Heart right ventricle (tissue), 16 donors: Measurements from ENCODE around the gene DPF3. TPM values are rescaled to one million over a fixed set of nuclear protein-coding genes. Genes with fewer than 3 reads are reported as not detected.

Source experiments
- ATAC-seq, 8 donors: fragments of 200-7000 bp; cut with Tn5 transposase; one replicate each; pipeline ENCODE4 v1.9.1; 2020; ENCODE audit warnings: mild to moderate bottlenecking in 8 of 8, moderate library complexity in 8 of 8, moderate number of reproducible peaks in 1 of 8
- DNase-seq, 2 donors: peaks; one replicate each; pipeline ENCODE4 v3.0.0-alpha.2; 2020
- H3K27ac ChIP-seq, 10 donors: fragments of 200-600 bp; sonication (generic) in 2 of 10; one replicate each; pipeline versions ENCODE4 v1.5.0 to v1.8.0; 2020 to 2022; ENCODE audit warnings: mild to moderate bottlenecking in 3 of 10
- H3K27me3 ChIP-seq, 7 donors: fragments of 200-600 bp; one replicate each; pipeline ENCODE4 v1.8.0; 2021 to 2022; ENCODE audit warnings: mild to moderate bottlenecking in 2 of 7
- H3K36me3 ChIP-seq, 9 donors: fragments of 200-600 bp; sonication (generic) in 1 of 9; one replicate each; pipeline versions ENCODE4 v1.5.0 to v1.8.0; 2020 to 2022; ENCODE audit warnings: mild to moderate bottlenecking in 2 of 9
- H3K4me1 ChIP-seq, 9 donors: fragments of 200-600 bp; sonication (generic) in 1 of 9; one replicate each; pipeline versions ENCODE4 v1.5.0 to v1.8.0; 2020 to 2022; ENCODE audit warnings: mild to moderate bottlenecking in 4 of 9
- H3K4me3 ChIP-seq, 10 donors: fragments of 200-600 bp; sonication (generic) in 2 of 10; one replicate each; pipeline versions ENCODE4 v1.5.0 to v1.8.0; 2020 to 2022; ENCODE audit warnings: mild to moderate bottlenecking in 7 of 10, moderate library complexity in 2 of 10
- H3K9me3 ChIP-seq, 11 donors: fragments of 200-600 bp in 10 of 11; sonication (generic) in 2 of 11; one replicate each; pipeline versions ENCODE4 v1.5.0 to v1.8.0; 2013 to 2022; ENCODE audit warnings: mild to moderate bottlenecking in 2 of 11, control low read depth in 1 of 11, moderate library complexity in 1 of 11
- CTCF ChIP-seq, 9 donors: fragments of 200-600 bp; sonication (generic) in 2 of 9; IDR thresholded peaks; one replicate each; pipeline versions ENCODE4 v1.5.0 to v1.8.0; 2021 to 2022; ENCODE audit warnings: antibody characterized with exemption in 9 of 9, mild to moderate bottlenecking in 5 of 9, moderate library complexity in 1 of 9
- WGBS, 2 donors: extraction: QIAGEN DNeasy Blood & Tissue Kit; methylation state at CpG; one replicate each; pipeline ENCODE4 v1.1.7; 2013; ENCODE audit warnings: inconsistent platforms in 1 of 2; 5-methylcytosine and 5-hydroxymethylcytosine counted together
- intact Hi-C, 10 donors: fragments of 100-400 bp; cut with DNase I; formaldehyde crosslinking; loops; one replicate each; pipeline versions ENCODE4 v1.11.1 to v1.14.2; 2022
- polyA plus RNA-seq, 2 donors: library from polyadenylated mRNA; stranded (reverse); fragments of 200-250 nt; gene quantifications; one replicate each; pipeline ENCODE4 v1.2.3, GENCODE V29; 2013
- total RNA-seq, 10 donors: library from RNA; stranded (reverse); fragmentation: NEBNext Ultra II Directional in 3 of 10; extraction: Animal tissue kit (Norgen Biotek cat#: 25700) in 3 of 10; gene quantifications; one replicate each; pipeline versions ENCODE4 v1.2.1 to v1.2.4, GENCODE V29; 2021 to 2023
- donor health status: Arrhythmogenic right ventricular cardiomyopathy.
- donor health status: ischemic (EF 13 %, LVEDD 7.1; RV severe dilation, severe dysfunction).
- donor health status: healthy with polysubstance abuse.
- donor health status: DM: no; HTN: yes; CAD: no.
- donor health status: DM: no; HTN: no; CAD: no.
- donor health status: ischemic (EF 25% LVEDD 6.9; RV normal size, moderate dysfunction).
- donor health status: ischemic (EF 25% LVEDD 5.7; RV mildly dilated, moderate dysfunction).
- donor health status: healthy.
- donor health status: DM: yes; HTN: yes; CAD: no.
- donor health status: Ischemic cardiomyopathy.
- donor health status: ischemic (EF 35%, LVEDD 5.7; RV mildly dilated, moderate dysfunction).
- donor health status: nonischemic (EF 11% LVEDD 7.7; RV severe dilation, severe dysfunction).
- donor health status: DM: yes; HTN: yes; CAD: no.
- donor health status: PGD.
- donor health status: ischemic (EF 29% LVEDD 5.4; RV normal size, mild dysfunction).
- donor health status: nonischemic (EF 23%, LVEDD 6.1; RV moderate dilation, normal function).

The DPF3 gene
- total and polyA plus RNA-seq, 12 donors = 3.8 to 52.3 (median 35.6) TPM

DNA sequence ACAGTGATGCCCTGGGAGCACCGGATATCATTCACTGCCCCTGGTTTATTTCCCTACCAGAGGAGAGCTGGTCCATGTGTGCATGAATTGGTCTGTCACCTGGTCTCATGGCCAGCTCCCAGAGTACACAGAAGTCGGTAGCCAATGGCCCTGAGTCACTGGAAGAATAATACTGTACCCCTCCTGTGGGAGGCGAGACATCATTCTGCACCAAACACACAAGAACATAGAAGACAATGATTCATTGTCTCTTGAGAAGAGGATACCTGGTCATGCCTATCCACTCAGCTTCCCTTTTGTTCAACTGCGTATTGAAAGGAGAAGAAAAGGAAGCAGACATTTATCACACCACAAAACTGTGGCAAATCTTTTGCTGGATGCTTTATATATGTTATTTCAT is 216.2 kb downstream of the DPF3 start:
- no peak overlapping the region for H3K27ac ChIP-seq
- TF ChIP-seq CTCF (IDR thresholded peaks at IDR 0.05) = no peak
- H3K9me3 ChIP-seq = no peaks in the 10 kb centered on the region
- 95 to 97% methylated on average over 4 of the region's 4 CpGs for WGBS, 2 donors
- peaks cover 0 to 24% (median 0%) of the 10 kb centered on the region in 9 donors for H3K36me3 ChIP-seq
- intact Hi-C loops = no loop called here
- H3K4me3 ChIP-seq = no peak overlapping the region
- no peak for ATAC-seq
- no peak for DNase-seq
- peaks cover 0 to 11% (median 7%) of the 10 kb centered on the region in 9 donors for H3K4me1 ChIP-seq
- H3K27me3 ChIP-seq = no peaks in the 10 kb centered on the region

- no peak overlapping the region for H3K4me3 ChIP-seq
- no peak for DNase-seq
- H3K27me3 ChIP-seq = no peaks in the 10 kb centered on the region
- intact Hi-C loops = no loop called here
- H3K27ac ChIP-seq = no peak overlapping the region
- 65 to 73% methylated on average over 3 of the region's 3 CpGs for whole genome bisulfite sequencing, 2 donors
- no peak for TF ChIP-seq CTCF (IDR thresholded peaks at IDR 0.05)
- H3K4me1 ChIP-seq = peaks cover 0 to 11% (median 7%) of the 10 kb centered on the region in 9 donors
- H3K36me3 ChIP-seq = peaks cover 0 to 36% (median 0%) of the 10 kb centered on the region in 9 donors
- H3K9me3 ChIP-seq = no peaks in the 10 kb centered on the region
- ATAC-seq = no peak
These were observed 218.8 kb downstream of the DPF3 start for GRCh38 chr14:72675126-72675525.

GRCh38 chr14:72673179-72673578 is 220.7 kb downstream of the DPF3 start:
- no peak overlapping the region for H3K27ac ChIP-seq
- no peaks in the 10 kb centered on the region for H3K4me1 ChIP-seq
- intact Hi-C loops = no loop called here
- H3K4me3 ChIP-seq = no peak overlapping the region
- H3K36me3 ChIP-seq = peaks cover 0 to 43% (median 0%) of the 10 kb centered on the region in 9 donors
- no peaks in the 10 kb centered on the region for H3K27me3 ChIP-seq
- ATAC-seq (no peak), DNase-seq (no peak)
- TF ChIP-seq CTCF (IDR thresholded peaks at IDR 0.05) = no peak
- H3K9me3 ChIP-seq = no peaks in the 10 kb centered on the region

GRCh38 chr14:72666610-72667009 is 227.3 kb downstream of the DPF3 start:
- 13 to 37% methylated on average over 1 of the region's 1 CpG for WGBS, 2 donors
- Histone ChIP-seq H3K27me3 (no peaks in the 10 kb centered on the region), H3K27ac (no peak overlapping the region), H3K4me3 (no peak overlapping the region), H3K9me3 (no peaks in the 10 kb centered on the region), H3K36me3 (peaks cover 0 to 30% (median 0%) of the 10 kb centered on the region in 9 donors), H3K4me1 (peaks cover 0 to 28% (median 8%) of the 10 kb centered on the region in 9 donors)
- TF ChIP-seq CTCF (IDR thresholded peaks at IDR 0.05) = no peak
- intact Hi-C loops = no loop called here
- ATAC-seq (no peak), DNase-seq (no peak)
